Skeletal muscle tissue (tissue), 4 donors: ENCODE data around the gene SOX8. TPM values are rescaled to one million over a fixed set of nuclear protein-coding genes. Genes with fewer than 3 reads are reported as not detected.

Experiments used
- H3K27ac ChIP-seq: one replicate; pipeline ENCODE4 v1.7.0; 2013; ENCODE audit warnings: mild to moderate bottlenecking, low read depth, low read length, inconsistent platforms
- H3K27me3 ChIP-seq, 3 donors: one replicate each; pipeline ENCODE4 v1.7.0; 2013; ENCODE audit warnings: low read length in 3 of 3; ENCODE audit not compliant: control insufficient read depth in 3 of 3, insufficient read depth in 3 of 3
- H3K36me3 ChIP-seq, 3 donors: one replicate each; pipeline ENCODE4 v1.7.0; 2013; ENCODE audit warnings: low read length in 3 of 3; ENCODE audit not compliant: control insufficient read depth in 3 of 3, insufficient read depth in 3 of 3
- H3K4me1 ChIP-seq, 3 donors: one replicate each; pipeline ENCODE4 v1.7.0; 2013; ENCODE audit warnings: low read length in 3 of 3, mild to moderate bottlenecking in 3 of 3; ENCODE audit not compliant: control insufficient read depth in 3 of 3, insufficient read depth in 3 of 3
- H3K4me3 ChIP-seq, 3 donors: one replicate each; pipeline ENCODE4 v1.7.0; 2013; ENCODE audit warnings: low read length in 3 of 3
- H3K9ac ChIP-seq, 3 donors: one replicate each; pipeline ENCODE4 v1.7.0; 2013; ENCODE audit warnings: low read length in 3 of 3, mild to moderate bottlenecking in 3 of 3, moderate library complexity in 2 of 3, low read depth in 1 of 3
- H3K9me3 ChIP-seq, 3 donors: one replicate each; pipeline ENCODE4 v1.7.0; 2013; ENCODE audit warnings: low read length in 3 of 3; ENCODE audit not compliant: control insufficient read depth in 3 of 3
- total RNA-seq: library from RNA; depleted of rRNA; stranded (reverse); fragments of >200 nt; gene quantifications from one replicate; pipeline ENCODE4 v1.2.3, GENCODE V29; 2014
- donor health status: Osteomylitis.

The SOX8 gene
- total RNA-seq, 1 donor from 2014 or later = 26.1 TPM

DNA sequence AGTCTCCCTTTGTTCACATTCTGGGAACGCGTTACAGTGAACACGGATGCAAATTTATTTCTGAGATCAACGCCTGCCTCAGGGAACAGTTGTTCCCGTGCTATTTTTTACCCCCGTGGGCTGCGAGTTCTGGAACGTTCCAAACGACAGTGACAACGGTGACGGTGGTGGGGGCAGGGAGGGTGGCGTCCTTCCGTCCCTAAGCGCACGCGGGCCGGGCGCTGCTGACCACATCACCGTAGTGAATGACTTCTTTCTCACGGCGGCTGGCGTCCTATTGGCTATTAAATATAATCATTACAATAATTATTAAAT, 45.9 kb downstream of the SOX8 start:
- Histone ChIP-seq H3K36me3 (no peaks in the 10 kb centered on the region), H3K9ac (no peak overlapping the region), H3K27me3 (peaks cover 60 to 77% (median 69%) of the 10 kb centered on the region in 3 donors), H3K4me1 (peaks cover 0 to 15% (median 11%) of the 10 kb centered on the region in 3 donors), H3K4me3 (no peak overlapping the region), H3K27ac (no peak overlapping the region), H3K9me3 (no peaks in the 10 kb centered on the region)

DNA sequence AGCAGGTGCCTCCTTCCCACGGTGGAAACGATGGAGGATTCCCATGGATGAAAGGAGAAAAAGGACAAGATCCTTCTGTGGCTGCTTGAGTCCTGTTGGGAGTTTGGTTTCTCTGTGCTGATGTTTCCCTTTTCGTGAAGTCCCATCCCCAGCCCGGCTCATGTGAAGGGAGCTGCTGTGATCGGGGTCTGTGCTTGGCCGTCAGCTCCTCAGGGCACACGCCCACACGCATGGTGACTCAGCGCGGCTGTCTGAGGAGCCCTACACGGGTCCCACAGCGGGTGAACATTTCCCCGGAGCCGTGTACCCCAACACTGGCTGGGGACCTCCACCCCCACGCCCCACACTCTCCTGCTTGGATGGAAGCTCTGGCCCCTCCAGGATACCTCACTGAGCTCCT, 46.5 kb downstream of the SOX8 start:
- Histone ChIP-seq H3K4me3 (no peak overlapping the region), H3K9me3 (no peaks in the 10 kb centered on the region), H3K27me3 (peaks cover 60 to 74% (median 69%) of the 10 kb centered on the region in 3 donors), H3K27ac (no peak overlapping the region), H3K4me1 (peaks cover 0 to 15% (median 11%) of the 10 kb centered on the region in 3 donors), H3K36me3 (no peaks in the 10 kb centered on the region), H3K9ac (no peak overlapping the region)

- Histone ChIP-seq H3K9ac (no peak overlapping the region), H3K27me3 (peaks cover 61 to 68% (median 67%) of the 10 kb centered on the region in 3 donors)
Measured at GRCh38 chr16:1028524-1029258, 47.1 kb downstream of the SOX8 start.

DNA sequence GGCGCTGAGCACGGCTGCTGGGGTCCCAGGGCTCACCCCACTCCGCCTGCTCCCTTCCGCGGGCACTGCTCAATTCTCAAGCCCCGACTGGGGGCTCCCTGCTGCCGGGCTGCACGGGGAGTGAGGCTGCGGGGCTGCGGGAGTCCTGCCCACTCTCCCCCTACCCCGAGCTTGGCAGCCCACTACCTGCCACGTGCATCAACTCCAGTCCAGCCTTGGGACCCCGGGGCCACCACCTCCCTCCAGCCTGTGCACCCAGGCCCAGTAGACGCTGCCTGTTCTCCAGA, 47.6 kb downstream of the SOX8 start:
- Histone ChIP-seq H3K4me1 (peaks cover 0 to 15% (median 11%) of the 10 kb centered on the region in 3 donors), H3K9me3 (no peaks in the 10 kb centered on the region), H3K4me3 (no peak overlapping the region), H3K27ac (no peak overlapping the region), H3K36me3 (no peaks in the 10 kb centered on the region), H3K9ac (no peak overlapping the region), H3K27me3 (peaks cover 59 to 67% (median 62%) of the 10 kb centered on the region in 3 donors)

More at GRCh38 chr16:1028524-1029258, 47.1 kb downstream of the SOX8 start:
- no peak overlapping the region for H3K4me3 ChIP-seq
- peaks cover 0 to 15% (median 11%) of the 10 kb centered on the region in 3 donors for H3K4me1 ChIP-seq
- H3K27ac ChIP-seq = no peak overlapping the region
- no peaks in the 10 kb centered on the region for H3K9me3 ChIP-seq
- no peaks in the 10 kb centered on the region for H3K36me3 ChIP-seq

GRCh38 chr16:1030473-1030901, 48.9 kb downstream of the SOX8 start:
- H3K27me3 ChIP-seq = peaks cover 57 to 71% (median 60%) of the 10 kb centered on the region in 3 donors
- H3K4me1 ChIP-seq = peaks cover 0 to 15% (median 11%) of the 10 kb centered on the region in 3 donors
- H3K9ac ChIP-seq = no peak overlapping the region
- H3K36me3 ChIP-seq = no peaks in the 10 kb centered on the region
- H3K27ac ChIP-seq = no peak overlapping the region
- no peaks in the 10 kb centered on the region for H3K9me3 ChIP-seq
- no peak overlapping the region for H3K4me3 ChIP-seq

DNA sequence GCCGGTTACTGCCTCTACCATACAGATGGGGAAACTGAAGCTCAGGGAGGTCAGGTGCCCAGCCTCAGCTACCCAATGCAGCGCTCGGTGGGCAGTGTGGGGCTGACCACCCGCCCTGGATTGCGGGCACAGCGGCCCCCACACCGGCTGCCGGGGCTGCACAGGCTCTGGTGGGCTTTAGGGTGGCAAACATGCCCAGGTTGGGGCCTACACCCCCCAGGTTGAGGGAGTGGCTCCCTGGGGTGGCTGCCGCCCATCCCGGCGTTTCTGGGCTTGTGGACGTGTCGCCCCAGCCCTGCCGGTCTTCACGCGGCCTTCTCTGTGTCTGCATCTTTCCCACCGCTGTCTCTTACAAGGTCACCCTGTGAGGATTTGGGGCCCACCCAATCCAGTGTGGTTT, 50.1 kb downstream of the SOX8 start:
- no peaks in the 10 kb centered on the region for H3K36me3 ChIP-seq
- no peak overlapping the region for H3K27ac ChIP-seq
- H3K9ac ChIP-seq = no peak overlapping the region
- H3K4me1 ChIP-seq = peaks cover 0 to 8% (median 7%) of the 10 kb centered on the region in 3 donors
- H3K9me3 ChIP-seq = no peaks in the 10 kb centered on the region
- no peak overlapping the region for H3K4me3 ChIP-seq
- peaks cover 57 to 72% (median 64%) of the 10 kb centered on the region in 3 donors for H3K27me3 ChIP-seq

- Histone ChIP-seq H3K36me3 (no peaks in the 10 kb centered on the region), H3K27ac (no peak overlapping the region), H3K4me1 (no peaks in the 10 kb centered on the region), H3K4me3 (no peak overlapping the region), H3K9me3 (no peaks in the 10 kb centered on the region), H3K9ac (no peak overlapping the region), H3K27me3 (peaks cover 57 to 75% (median 65%) of the 10 kb centered on the region in 3 donors)
Measured at GRCh38 chr16:1032607-1033006, 51.0 kb downstream of the SOX8 start.

- H3K36me3 ChIP-seq = no peaks in the 10 kb centered on the region
- no peaks in the 10 kb centered on the region for H3K9me3 ChIP-seq
- no peak overlapping the region for H3K9ac ChIP-seq
- no peak overlapping the region for H3K27ac ChIP-seq
- H3K4me3 ChIP-seq = no peak overlapping the region
- H3K27me3 ChIP-seq = peaks cover 61 to 78% (median 67%) of the 10 kb centered on the region in 3 donors
- no peaks in the 10 kb centered on the region for H3K4me1 ChIP-seq
Measured at GRCh38 chr16:1033128-1033679, 51.6 kb downstream of the SOX8 start.

DNA sequence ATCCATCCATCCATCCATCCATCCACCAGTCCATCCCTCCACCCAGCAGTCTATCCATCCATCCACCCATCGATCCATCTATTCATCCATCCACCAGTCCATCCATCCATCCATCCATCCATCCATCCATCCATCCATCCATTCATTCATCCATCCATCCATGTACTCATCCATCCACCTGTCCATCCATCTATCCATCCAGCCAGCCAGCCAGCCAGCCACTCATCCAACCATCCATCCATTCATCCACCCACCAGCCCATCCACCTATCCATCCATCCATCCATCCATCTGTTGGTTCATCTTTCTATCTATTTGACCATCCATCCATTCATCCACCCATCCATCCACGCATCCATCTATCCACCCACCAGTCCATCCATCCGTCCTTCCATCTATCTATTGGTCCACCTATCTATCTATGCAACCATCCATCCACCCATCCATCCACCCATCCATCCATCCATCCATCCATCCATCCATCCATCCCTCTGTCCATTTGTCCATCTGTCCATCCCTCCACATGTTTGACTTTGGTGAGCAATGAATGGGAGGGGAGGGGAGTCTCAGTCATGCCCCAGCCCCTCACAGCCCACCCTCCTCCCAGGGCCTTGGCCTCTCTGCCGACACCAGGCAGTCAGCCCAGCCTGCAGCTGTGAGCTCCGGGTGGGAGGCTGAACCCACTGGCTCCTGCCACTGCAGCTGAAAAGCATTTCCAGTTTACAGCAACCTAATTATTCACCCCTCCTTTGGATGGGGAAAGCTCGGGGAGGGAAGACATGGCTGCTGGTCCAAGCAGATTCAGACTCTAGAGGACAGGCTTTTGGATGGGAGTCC, 52.9 kb downstream of the SOX8 start:
- Histone ChIP-seq H3K4me3 (no peak overlapping the region), H3K27ac (no peak overlapping the region), H3K27me3 (peaks cover 65 to 85% (median 67%) of the 10 kb centered on the region in 3 donors), H3K36me3 (no peaks in the 10 kb centered on the region), H3K4me1 (no peaks in the 10 kb centered on the region), H3K9me3 (no peaks in the 10 kb centered on the region), H3K9ac (no peak overlapping the region)

DNA sequence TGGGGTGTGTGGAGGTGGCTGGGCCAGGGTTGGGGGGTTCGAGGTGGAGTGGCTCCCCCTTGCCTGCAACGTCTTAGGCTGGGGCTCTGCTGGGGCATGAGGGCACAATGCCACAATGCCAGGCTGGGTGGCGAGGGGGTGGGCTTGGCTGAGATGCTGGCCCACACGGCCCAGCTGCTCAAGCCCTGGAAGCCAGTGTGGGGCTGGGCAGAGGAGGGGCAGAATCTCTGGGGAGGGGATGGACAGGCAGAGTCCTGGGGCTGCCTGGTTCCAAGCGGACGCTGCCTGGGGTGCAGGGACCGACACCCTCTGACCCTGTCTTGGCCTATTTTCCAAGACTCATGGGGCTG, 53.5 kb downstream of the SOX8 start:
- Histone ChIP-seq H3K4me1 (no peaks in the 10 kb centered on the region), H3K4me3 (no peak overlapping the region), H3K9ac (no peak overlapping the region), H3K27ac (no peak overlapping the region), H3K36me3 (no peaks in the 10 kb centered on the region), H3K9me3 (no peaks in the 10 kb centered on the region), H3K27me3 (peaks cover 67 to 88% (median 70%) of the 10 kb centered on the region in 3 donors)
